ENCODE results near the gene PGM5. TPM values are rescaled to one million over a fixed set of nuclear protein-coding genes. Genes with fewer than 3 reads are reported as not detected.
A peak's percentile ranks its signal among the peaks of the same experiment; 100 is the strongest.
"Not testable (repeated sequence)": the region's sequence is repeated elsewhere in the genome, so short reads cannot be mapped to it uniquely, and the experiment has no call there.

Gene PGM5
- total and polyA plus RNA-seq, 11 donors = 41.4 to 228 (median 175) TPM

- H3K27ac ChIP-seq; ATAC-seq; intact Hi-C loops (cut with DNase I); H3K4me3 ChIP-seq; DNase-seq; H3K4me1 ChIP-seq; H3K27me3 ChIP-seq; H3K9me3 ChIP-seq; H3K36me3 ChIP-seq: not testable (repeated sequence)
- 75 to 100% (median 86%) methylated on average over 1 of the region's 1 CpG for WGBS, 4 donors
Measured at GRCh38 chr9:68332122-68332521, 24.3 kb upstream of the PGM5 start.

- H3K4me3 ChIP-seq; DNase-seq; H3K9me3 ChIP-seq; H3K27ac ChIP-seq; H3K27me3 ChIP-seq; H3K36me3 ChIP-seq; H3K4me1 ChIP-seq; intact Hi-C loops (cut with DNase I): not testable (repeated sequence)
- WGBS, 4 donors = 65 to 87% (median 77%) methylated on average over 2 to 3 of the region's 3 CpGs
- peak in 1 of 4 donors; percentile 13 for ATAC-seq
Measured at GRCh38 chr9:68335935-68336334, 20.5 kb upstream of the PGM5 start.

GRCh38 chr9:68336639-68337339 is 19.6 kb upstream of the PGM5 start:
- WGBS, 4 donors = 59 to 84% (median 68%) methylated on average over 5 of the region's 10 CpGs
- H3K27me3 ChIP-seq; H3K9me3 ChIP-seq; H3K4me1 ChIP-seq; H3K36me3 ChIP-seq; DNase-seq; intact Hi-C loops (cut with DNase I); H3K4me3 ChIP-seq; H3K27ac ChIP-seq: not testable (repeated sequence)
- ATAC-seq = peak in 2 of 4 donors; percentile 45 to 73

GRCh38 chr9:68338000-68338399 is 18.4 kb upstream of the PGM5 start:
- H3K4me1 ChIP-seq; DNase-seq; H3K36me3 ChIP-seq; H3K4me3 ChIP-seq; H3K27me3 ChIP-seq; intact Hi-C loops (cut with DNase I); ATAC-seq; H3K9me3 ChIP-seq; H3K27ac ChIP-seq: not testable (repeated sequence)
- WGBS, 4 donors = 82 to 93% (median 89%) methylated on average over 6 to 7 of the region's 7 CpGs

GRCh38 chr9:68342265-68343025 is 14.0 kb upstream of the PGM5 start:
- DNase-seq, H3K27ac ChIP-seq, H3K36me3 ChIP-seq, H3K4me3 ChIP-seq, H3K4me1 ChIP-seq, H3K9me3 ChIP-seq, H3K27me3 ChIP-seq: not testable (repeated sequence)
- TF ChIP-seq CTCF (IDR thresholded peaks at IDR 0.05) = peak in 10 of 12 donors; percentile 7 to 40 (median 29)
- ATAC-seq = peak; percentile 73 to 92 (median 88)
- intact Hi-C loops (cut with DNase I) = loop anchor here in 1 of 10 donors (10.0 kb wide), 1 partner anchor 222 kb away; no protein-coding TSS in a partner anchor
- 12 to 23% (median 15%) methylated on average over 4 to 7 of the region's 10 CpGs for WGBS, 4 donors

- not testable (repeated sequence) for H3K36me3 ChIP-seq, H3K4me1 ChIP-seq, ATAC-seq, H3K27ac ChIP-seq, DNase-seq, H3K4me3 ChIP-seq, H3K27me3 ChIP-seq, H3K9me3 ChIP-seq
- WGBS, 4 donors = 63 to 75% (median 74%) methylated on average over 3 of the region's 4 CpGs
- intact Hi-C loops (cut with DNase I) = loop anchor here in 1 of 10 donors (10.0 kb wide), 1 partner anchor 222 kb away; no protein-coding TSS in a partner anchor
Measured at GRCh38 chr9:68343242-68343641, 13.2 kb upstream of the PGM5 start.

- H3K4me1 ChIP-seq, H3K4me3 ChIP-seq, H3K36me3 ChIP-seq, H3K27me3 ChIP-seq, H3K27ac ChIP-seq, H3K9me3 ChIP-seq, DNase-seq: not testable (repeated sequence)
- ATAC-seq = peak in 2 of 4 donors; percentile 6 to 43
- WGBS, 4 donors = 48 to 65% (median 60%) methylated on average over 3 of the region's 4 CpGs
- intact Hi-C loops (cut with DNase I) = loop anchor here in 1 of 10 donors (10.0 kb wide), 1 partner anchor 221 kb away; no protein-coding TSS in a partner anchor
Measured at GRCh38 chr9:68343992-68344391, 12.4 kb upstream of the PGM5 start.

GRCh38 chr9:68351689-68352088 is 4.7 kb upstream of the PGM5 start:
- WGBS, 4 donors = 51 to 68% (median 62%) methylated on average over 4 of the region's 4 CpGs
- H3K27ac ChIP-seq = peak overlapping the region in 3 of 12 donors; percentile 18 to 49 (median 26)
- H3K9me3 ChIP-seq, DNase-seq, H3K4me3 ChIP-seq, H3K36me3 ChIP-seq, H3K4me1 ChIP-seq, H3K27me3 ChIP-seq: not testable (repeated sequence)
- intact Hi-C loops (cut with DNase I) = loop anchor here in 5 of 10 donors (10.0 kb wide), 2 partner anchors 153 to 213 kb away; no protein-coding TSS in a partner anchor
- peak in 3 of 4 donors; percentile 10 to 58 (median 52) for ATAC-seq

GRCh38 chr9:68355993-68356379 is 425 bp upstream of the PGM5 start:
- not testable (repeated sequence) for H3K36me3 ChIP-seq, H3K9me3 ChIP-seq, H3K27me3 ChIP-seq, DNase-seq, H3K4me1 ChIP-seq
- Histone ChIP-seq H3K4me3 (peak overlapping the region in 9 of 12 donors; percentile 64 to 91 (median 75)), H3K27ac (peak overlapping the region in 9 of 12 donors; percentile 69 to 99 (median 94))
- ATAC-seq = peak; percentile 3 to 42 (median 26)
- 2 to 6% (median 3%) methylated on average over 5 of the region's 5 CpGs for WGBS, 4 donors
- intact Hi-C loops (cut with DNase I) = loop anchor here in 5 of 10 donors (5.0 to 10.0 kb wide), 3 partner anchors 149 to 209 kb away; no protein-coding TSS in a partner anchor
